Upper lobe of left lung (tissue), 4 donors: ENCODE measurements around the gene ZXDC.

ENCODE experiments used
- CTCF ChIP-seq, 6 experiments: fragments of 450-650 bp in 4 of 6; fragments of 200-600 bp in 2 of 6; sonication (generic) in 2 of 6; IDR thresholded peaks; one replicate each; pipeline ENCODE4 v1.5.1; 2016 to 2019; ENCODE audit warnings: antibody characterized with exemption in 6 of 6
- EP300 ChIP-seq, 4 donors: sonication (generic); formaldehyde crosslinking; IDR thresholded peaks; one replicate each; pipeline ENCODE4 v1.5.1; 2017; ENCODE audit warnings: antibody characterized with exemption in 4 of 4, control low read depth in 2 of 4
- POLR2A ChIP-seq, 4 donors: fragments of 450-650 bp; IDR thresholded peaks; one replicate each; pipeline ENCODE4 v1.5.1; 2016 to 2017; ENCODE audit warnings: antibody characterized with exemption in 4 of 4, mild to moderate bottlenecking in 2 of 4
- POLR2AphosphoS5 ChIP-seq, 2 donors: sonication (generic); formaldehyde crosslinking; IDR thresholded peaks; one replicate each; pipeline ENCODE4 v1.5.1; 2017; ENCODE audit warnings: antibody characterized with exemption in 2 of 2

DNA sequence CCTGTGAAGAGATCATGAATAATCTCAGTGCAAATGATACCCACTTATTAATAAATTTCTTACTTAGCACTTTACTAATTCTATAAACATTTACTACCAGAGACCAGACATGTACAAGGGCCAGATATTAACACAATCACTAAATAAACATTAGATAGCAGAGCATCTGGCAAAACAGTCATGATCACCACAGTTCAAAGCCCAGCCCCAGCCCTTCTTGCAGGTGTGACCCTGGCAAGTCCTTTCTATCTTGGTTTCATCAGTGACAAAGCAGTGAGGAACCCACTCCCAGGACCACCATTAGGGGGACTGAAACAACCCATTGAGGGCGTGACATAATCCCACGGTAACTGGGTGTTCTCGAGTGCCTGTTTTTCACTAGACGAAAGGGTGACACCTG, 11.6 kb downstream of the ZXDC start:
- no peak for TF ChIP-seq CTCF (IDR thresholded peaks at IDR 0.05)
- TF ChIP-seq POLR2A (IDR thresholded peaks at IDR 0.05): no peak
- TF ChIP-seq EP300 (IDR thresholded peaks at IDR 0.05): no peak
- no peak for TF ChIP-seq POLR2AphosphoS5 (IDR thresholded peaks at IDR 0.05)
